Stomach smooth muscle (tissue), 2 donors: ENCODE measurements around the gene PTPRG.
A peak's percentile ranks its signal among the peaks of the same experiment; 100 is the strongest.

ENCODE experiments used
- H3K27ac ChIP-seq: one replicate; pipeline ENCODE4 v1.7.0; 2013; ENCODE audit warnings: mild to moderate bottlenecking, low read length, inconsistent platforms
- H3K27me3 ChIP-seq, 2 donors: one replicate each; pipeline ENCODE4 v1.7.0; 2013; ENCODE audit warnings: low read length in 2 of 2; ENCODE audit not compliant: insufficient read depth in 2 of 2, control insufficient read depth in 1 of 2
- H3K36me3 ChIP-seq, 2 donors: one replicate each; pipeline ENCODE4 v1.7.0; 2013; ENCODE audit warnings: low read length in 2 of 2; ENCODE audit not compliant: control insufficient read depth in 2 of 2, insufficient read depth in 2 of 2
- H3K4me1 ChIP-seq: one replicate; pipeline ENCODE4 v1.7.0; 2013; ENCODE audit warnings: low read length; ENCODE audit not compliant: control insufficient read depth, insufficient read depth
- H3K4me3 ChIP-seq, 2 donors: one replicate each; pipeline ENCODE4 v1.7.0; 2013; ENCODE audit warnings: low read length in 2 of 2
- H3K9ac ChIP-seq, 2 donors: one replicate each; pipeline ENCODE4 v1.7.0; 2013; ENCODE audit warnings: low read length in 2 of 2, mild to moderate bottlenecking in 1 of 2
- H3K9me3 ChIP-seq, 2 donors: one replicate each; pipeline ENCODE4 v1.7.0; 2013; ENCODE audit warnings: low read length in 2 of 2; ENCODE audit not compliant: control insufficient read depth in 2 of 2
- donor health status: healthy.
- donor health status: Pancreatic carcinoma.

The PTPRG gene

DNA sequence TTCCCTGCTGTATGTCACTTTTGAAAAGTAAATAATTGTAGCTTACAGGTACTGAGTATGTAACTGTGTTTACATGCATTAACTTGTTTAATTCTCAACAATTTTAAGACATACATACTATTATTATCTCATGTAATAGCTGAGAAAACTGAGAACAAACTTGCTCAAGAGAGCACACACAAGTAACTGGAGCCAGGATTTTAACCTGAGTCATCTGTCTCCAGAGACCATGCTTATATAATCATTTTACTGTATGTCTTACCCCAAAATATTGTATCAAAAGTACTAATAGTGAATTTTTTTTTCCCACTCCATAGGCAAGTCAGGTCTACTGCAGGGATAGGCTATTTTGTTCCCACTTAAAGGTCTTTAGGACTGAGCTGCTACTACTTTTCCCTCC is 716.6 kb downstream of the PTPRG start:
- no peak overlapping the region for H3K27ac ChIP-seq
- H3K9me3 ChIP-seq, result no peaks in the 10 kb centered on the region
- no peaks in the 10 kb centered on the region for H3K27me3 ChIP-seq
- H3K4me1 ChIP-seq, result no peaks in the 10 kb centered on the region
- no peak overlapping the region for H3K9ac ChIP-seq
- peaks cover 4 to 14% of the 10 kb centered on the region in 2 donors for H3K36me3 ChIP-seq
- no peak overlapping the region for H3K4me3 ChIP-seq

DNA sequence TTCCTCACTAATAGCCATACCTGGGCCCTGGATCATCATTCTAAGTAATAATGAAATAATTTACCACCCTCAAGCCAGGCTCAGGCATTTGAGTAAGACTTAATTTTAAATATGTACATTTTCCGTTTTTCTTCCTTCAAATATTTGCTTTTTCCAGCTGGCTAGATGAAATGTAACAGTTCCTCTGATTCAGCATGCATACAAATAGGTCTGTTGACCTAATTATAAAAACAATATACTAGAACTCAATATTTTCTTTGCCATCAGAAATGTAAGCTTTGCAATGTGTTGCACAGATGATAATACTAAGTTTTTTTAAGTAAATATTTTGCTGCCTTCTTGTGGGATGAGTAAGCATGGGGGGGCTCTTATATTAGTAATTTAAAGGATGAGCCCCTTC is 720.4 kb downstream of the PTPRG start:
- Histone ChIP-seq H3K27ac (no peak overlapping the region), H3K4me1 (no peaks in the 10 kb centered on the region), H3K4me3 (no peak overlapping the region), H3K9ac (no peak overlapping the region), H3K36me3 (peaks cover 0 to 6% of the 10 kb centered on the region in 2 donors), H3K27me3 (no peaks in the 10 kb centered on the region), H3K9me3 (no peaks in the 10 kb centered on the region)

- Histone ChIP-seq H3K4me1 (no peaks in the 10 kb centered on the region), H3K27me3 (no peaks in the 10 kb centered on the region), H3K9ac (no peak overlapping the region), H3K4me3 (no peak overlapping the region), H3K27ac (no peak overlapping the region), H3K9me3 (no peaks in the 10 kb centered on the region), H3K36me3 (peaks cover 0 to 2% of the 10 kb centered on the region in 2 donors)
Observed at GRCh38 chr3:62284442-62284841, 723.1 kb downstream of the PTPRG start.

GRCh38 chr3:62287392-62287927 is 726.1 kb downstream of the PTPRG start:
- Histone ChIP-seq H3K4me3 (no peak overlapping the region), H3K27me3 (no peaks in the 10 kb centered on the region), H3K36me3 (peaks cover 3% of the 10 kb centered on the region in 2 donors), H3K4me1 (no peaks in the 10 kb centered on the region), H3K9ac (no peak overlapping the region), H3K27ac (no peak overlapping the region), H3K9me3 (no peaks in the 10 kb centered on the region)

GRCh38 chr3:62289922-62290321 is 728.6 kb downstream of the PTPRG start:
- no peak overlapping the region for H3K9ac ChIP-seq
- H3K4me1 ChIP-seq, result no peaks in the 10 kb centered on the region
- H3K27me3 ChIP-seq, result no peaks in the 10 kb centered on the region
- no peak overlapping the region for H3K4me3 ChIP-seq
- no peaks in the 10 kb centered on the region for H3K9me3 ChIP-seq
- H3K27ac ChIP-seq, result no peak overlapping the region
- H3K36me3 ChIP-seq, result peaks cover 4% of the 10 kb centered on the region in 2 donors

DNA sequence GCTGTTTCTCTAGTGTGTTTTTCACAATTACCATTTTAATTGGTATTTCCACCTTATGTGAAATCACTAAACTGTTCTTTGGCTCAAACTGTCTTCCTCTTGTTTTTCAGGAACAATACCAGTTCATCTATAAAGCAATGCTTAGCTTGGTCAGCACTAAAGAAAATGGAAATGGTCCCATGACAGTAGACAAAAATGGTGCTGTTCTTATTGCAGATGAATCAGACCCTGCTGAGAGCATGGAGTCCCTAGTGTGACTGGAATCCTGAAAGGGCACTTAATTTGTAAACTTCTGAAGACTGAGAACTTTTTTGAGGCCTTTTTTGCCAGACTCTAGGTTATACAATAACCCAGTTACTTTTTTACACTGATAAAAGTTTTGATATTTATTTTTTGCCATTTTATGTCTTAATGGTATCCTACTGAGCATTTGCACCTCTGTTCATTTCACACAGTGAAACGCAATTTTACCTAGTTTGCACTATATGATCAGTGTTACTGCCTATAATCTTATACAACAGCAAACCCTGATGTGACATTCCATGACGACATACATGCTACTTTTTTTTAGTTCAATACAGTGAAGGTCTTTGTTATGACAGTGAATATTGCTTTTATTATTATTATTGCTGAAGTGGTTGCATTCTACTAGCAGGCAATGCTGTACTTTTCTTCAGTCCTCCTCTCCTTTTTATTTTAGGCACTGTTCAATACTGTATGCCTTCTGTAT is 731.8 kb downstream of the PTPRG start:
- Histone ChIP-seq H3K27ac (no peak overlapping the region), H3K9me3 (no peaks in the 10 kb centered on the region), H3K4me1 (no peaks in the 10 kb centered on the region), H3K4me3 (no peak overlapping the region), H3K9ac (no peak overlapping the region), H3K36me3 (peaks cover 4% of the 10 kb centered on the region in 2 donors), H3K27me3 (no peaks in the 10 kb centered on the region)

GRCh38 chr3:62295571-62295970 is 734.2 kb downstream of the PTPRG start:
- Histone ChIP-seq H3K4me3 (no peak overlapping the region), H3K27me3 (no peaks in the 10 kb centered on the region), H3K9ac (no peak overlapping the region), H3K36me3 (peaks cover 4% of the 10 kb centered on the region in 2 donors), H3K27ac (no peak overlapping the region), H3K4me1 (no peaks in the 10 kb centered on the region), H3K9me3 (no peaks in the 10 kb centered on the region)

DNA sequence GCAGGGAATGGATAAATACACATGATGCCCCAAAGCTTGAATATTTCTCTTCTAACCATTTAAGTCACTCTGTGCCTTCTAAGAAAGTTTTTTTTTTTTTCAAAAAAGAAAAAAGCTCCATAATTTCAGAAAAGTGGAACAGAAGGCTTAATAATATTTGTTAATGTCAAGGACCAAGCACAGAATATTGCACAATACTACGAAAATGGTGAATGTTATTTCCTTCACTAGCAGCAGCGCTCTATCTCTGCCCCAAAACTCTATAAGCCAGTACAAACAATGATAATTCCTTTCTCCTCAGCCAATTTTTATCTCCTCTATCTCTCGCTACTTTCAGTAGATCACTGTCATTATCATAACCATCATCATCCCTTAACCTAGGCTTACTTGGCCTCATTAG is 739.2 kb downstream of the PTPRG start:
- Histone ChIP-seq H3K27me3 (no peaks in the 10 kb centered on the region), H3K27ac (no peak overlapping the region), H3K4me3 (no peak overlapping the region), H3K4me1 (no peaks in the 10 kb centered on the region), H3K36me3 (no peaks in the 10 kb centered on the region), H3K9me3 (no peaks in the 10 kb centered on the region), H3K9ac (no peak overlapping the region)

DNA sequence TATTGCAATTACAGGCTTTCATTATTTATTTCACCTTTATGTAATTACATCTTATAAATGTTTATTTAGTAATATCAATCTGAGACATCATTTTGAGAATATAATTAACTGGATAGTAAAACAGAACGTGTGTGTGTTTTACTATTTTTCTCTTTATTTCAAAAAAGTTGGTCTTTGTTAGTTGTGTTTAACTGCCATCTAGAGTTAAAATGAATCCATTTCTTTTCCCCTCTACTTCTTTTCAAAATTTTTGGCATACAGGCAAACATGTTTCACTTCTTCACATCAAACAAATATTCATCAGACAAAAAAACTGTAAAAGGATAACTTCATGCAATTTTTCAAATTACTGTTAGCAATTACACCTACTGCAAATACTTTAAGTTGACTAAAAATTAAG is 750.8 kb downstream of the PTPRG start:
- Histone ChIP-seq H3K27ac (no peak overlapping the region), H3K9ac (no peak overlapping the region), H3K4me3 (no peak overlapping the region), H3K27me3 (no peaks in the 10 kb centered on the region), H3K9me3 (no peaks in the 10 kb centered on the region), H3K4me1 (no peaks in the 10 kb centered on the region), H3K36me3 (no peaks in the 10 kb centered on the region)

- no peak overlapping the region for H3K9ac ChIP-seq
- H3K4me3 ChIP-seq, result no peak overlapping the region
- no peaks in the 10 kb centered on the region for H3K4me1 ChIP-seq
- no peaks in the 10 kb centered on the region for H3K36me3 ChIP-seq
- no peak overlapping the region for H3K27ac ChIP-seq
- H3K9me3 ChIP-seq, result no peaks in the 10 kb centered on the region
- peaks cover 0 to 3% of the 10 kb centered on the region in 2 donors for H3K27me3 ChIP-seq
Observed at GRCh38 chr3:62316525-62316924, 755.2 kb downstream of the PTPRG start.

DNA sequence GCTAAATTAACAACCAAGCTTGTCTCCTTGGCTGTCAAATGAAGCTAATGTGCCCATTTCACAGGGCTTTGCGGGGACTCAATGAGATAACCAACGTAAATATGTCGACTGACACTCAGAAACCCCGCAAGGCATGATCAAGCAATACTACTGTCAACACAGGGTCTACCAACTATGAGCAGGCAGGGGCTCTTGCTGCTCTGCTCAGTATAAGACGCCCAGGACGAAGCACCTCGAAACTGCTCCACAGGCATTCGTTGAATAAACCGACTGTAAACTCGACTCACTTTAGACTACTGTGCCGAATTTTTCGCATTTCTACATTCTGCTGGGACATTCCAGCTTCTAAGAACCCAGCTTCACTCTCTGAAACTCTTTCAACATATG is 757.0 kb downstream of the PTPRG start:
- H3K9me3 ChIP-seq, result no peaks in the 10 kb centered on the region
- no peaks in the 10 kb centered on the region for H3K4me1 ChIP-seq
- peak overlapping the region; percentile 78 to 94 for H3K4me3 ChIP-seq
- no peaks in the 10 kb centered on the region for H3K36me3 ChIP-seq
- peaks cover 0 to 3% of the 10 kb centered on the region in 2 donors for H3K27me3 ChIP-seq
- H3K9ac ChIP-seq, result peak overlapping the region in 1 of 2 donors; percentile 68
- H3K27ac ChIP-seq, result no peak overlapping the region
